H9 (cell line): Measurements from ENCODE around the gene OOSP3. TPM values are rescaled to one million over a fixed set of nuclear protein-coding genes. Genes with fewer than 3 reads are reported as not detected.

Experiments used
- DNase-seq: peaks from one replicate; pipeline ENCODE4 v3.0.0-alpha.2; 2017
- H2AFZ ChIP-seq: one replicate; pipeline ENCODE4 v1.6.1; 2013; ENCODE audit warnings: mild to moderate bottlenecking, low read length, control low read depth, moderate library complexity
- H2AK5ac ChIP-seq: 2 replicates; pipeline ENCODE4 v1.6.1; 2013; ENCODE audit warnings: low read length, control low read depth, mixed read lengths; ENCODE audit not compliant: insufficient read length
- H2BK120ac ChIP-seq: one replicate; pipeline ENCODE4 v1.6.1; 2013; ENCODE audit warnings: low read depth, mild to moderate bottlenecking, low read length, control low read depth, inconsistent platforms; ENCODE audit not compliant: poor library complexity, severe bottlenecking
- H2BK12ac ChIP-seq: 2 replicates; pipeline ENCODE4 v1.6.1; 2013; ENCODE audit warnings: low read length, control low read depth, mixed read lengths, low read depth; ENCODE audit not compliant: insufficient read length
- H2BK15ac ChIP-seq: 2 replicates; pipeline ENCODE4 v1.6.1; 2013; ENCODE audit warnings: low read depth, low read length, control low read depth
- H2BK20ac ChIP-seq: one replicate; pipeline ENCODE4 v1.6.1; 2013; ENCODE audit warnings: low read depth, mild to moderate bottlenecking, low read length, control low read depth, inconsistent platforms; ENCODE audit not compliant: poor library complexity, severe bottlenecking
- H2BK5ac ChIP-seq: 2 replicates; pipeline ENCODE4 v1.6.1; 2013; ENCODE audit warnings: low read length, control low read depth, mixed read lengths; ENCODE audit not compliant: insufficient read length
- H3K14ac ChIP-seq: 2 replicates; pipeline ENCODE4 v1.6.1; 2013; ENCODE audit warnings: low read length, control low read depth; ENCODE audit not compliant: insufficient read depth
- H3K18ac ChIP-seq: 2 replicates; pipeline ENCODE4 v1.6.1; 2013; ENCODE audit warnings: low read depth, mild to moderate bottlenecking, mixed read lengths, low read length, control low read depth; ENCODE audit not compliant: insufficient read length
- H3K23ac ChIP-seq: 2 replicates; pipeline ENCODE4 v1.6.1; 2013; ENCODE audit warnings: low read length, control low read depth, mixed read lengths, low read depth; ENCODE audit not compliant: insufficient read length
- H3K23me2 ChIP-seq: 2 replicates; pipeline ENCODE4 v1.6.1; 2013; ENCODE audit warnings: low read depth, mild to moderate bottlenecking, mixed read lengths, low read length, control low read depth; ENCODE audit not compliant: insufficient read length, poor library complexity, severe bottlenecking
- H3K27ac ChIP-seq: 2 replicates; pipeline ENCODE4 v1.5.1; 2013; ENCODE audit warnings: low read length, control low read depth, mixed read lengths, low read depth; ENCODE audit not compliant: insufficient read length
- H3K27me3 ChIP-seq: 2 replicates; pipeline ENCODE4 v1.6.1; 2013; ENCODE audit warnings: low read length, control low read depth, inconsistent platforms; ENCODE audit not compliant: insufficient read depth
- H3K4ac ChIP-seq: 2 replicates; pipeline ENCODE4 v1.6.1; 2013; ENCODE audit warnings: low read depth, mild to moderate bottlenecking, control low read depth, inconsistent platforms, low read length, moderate library complexity
- H3K4me1 ChIP-seq: 2 replicates; pipeline ENCODE4 v1.6.1; 2013; ENCODE audit warnings: low read length, control low read depth, inconsistent platforms; ENCODE audit not compliant: insufficient read depth
- H3K4me2 ChIP-seq: 2 replicates; pipeline ENCODE4 v1.6.1; 2013; ENCODE audit warnings: low read length, control low read depth, mixed read lengths; ENCODE audit not compliant: insufficient read length, insufficient read depth
- H3K56ac ChIP-seq: 2 replicates; pipeline ENCODE4 v1.6.1; 2013; ENCODE audit warnings: low read depth, mild to moderate bottlenecking, mixed read lengths, low read length, control low read depth; ENCODE audit not compliant: insufficient read length
- H3K79me1 ChIP-seq: 2 replicates; pipeline ENCODE4 v1.6.1; 2013; ENCODE audit warnings: low read depth, mild to moderate bottlenecking, moderate library complexity, low read length, control low read depth, inconsistent platforms; ENCODE audit not compliant: insufficient read depth, poor library complexity, severe bottlenecking
- H3K79me2 ChIP-seq: 2 replicates; pipeline ENCODE4 v1.6.1; 2013; ENCODE audit warnings: low read length, control low read depth, inconsistent platforms; ENCODE audit not compliant: insufficient read depth
- H3K9ac ChIP-seq: 2 replicates; pipeline ENCODE4 v1.6.1; 2013; ENCODE audit warnings: low read length, control low read depth, mixed read lengths; ENCODE audit not compliant: insufficient read length; ENCODE audit errors: extremely low read depth
- H3K9me3 ChIP-seq: one replicate; pipeline ENCODE4 v1.6.1; 2013; ENCODE audit warnings: low read depth, low read length, inconsistent platforms; ENCODE audit not compliant: control insufficient read depth
- H3T11ph ChIP-seq: one replicate; pipeline ENCODE4 v1.6.1; 2013; ENCODE audit warnings: mild to moderate bottlenecking, low read length, control low read depth, inconsistent platforms
- H4K20me1 ChIP-seq: one replicate; pipeline ENCODE4 v1.6.1; 2013; ENCODE audit not compliant: control insufficient read depth, insufficient read length, insufficient read depth
- H4K5ac ChIP-seq: 2 replicates; pipeline ENCODE4 v1.6.1; 2013; ENCODE audit warnings: low read depth, mild to moderate bottlenecking, mixed read lengths, low read length, control low read depth; ENCODE audit not compliant: insufficient read length
- H4K8ac ChIP-seq: replicated peaks from 2 replicates; pipeline ENCODE4 v1.6.1; 2013; ENCODE audit warnings: low read length, control low read depth, mixed read lengths, low read depth; ENCODE audit not compliant: insufficient read length
- H4K91ac ChIP-seq: 2 replicates; pipeline ENCODE4 v1.6.1; 2013; ENCODE audit warnings: low read depth, mild to moderate bottlenecking, moderate library complexity, mixed read lengths, low read length, control low read depth; ENCODE audit not compliant: insufficient read length
- H3K27ac Mint-ChIP-seq, 3 experiments: 2 replicates in 2 of 3; 3 replicates in 1 of 3; pipeline ENCODE4 v1.8.0; 2020 to 2021; ENCODE audit warnings: mixed read lengths in 3 of 3, mild to moderate bottlenecking in 1 of 3, moderate library complexity in 1 of 3
- H3K27me3 Mint-ChIP-seq: 2 replicates; pipeline ENCODE4 v1.8.0; 2021; ENCODE audit warnings: low read depth, mild to moderate bottlenecking, moderate library complexity, mixed read lengths
- H3K36me3 Mint-ChIP-seq, 3 experiments: 2 replicates in 2 of 3; 3 replicates in 1 of 3; pipeline ENCODE4 v1.8.0; 2020 to 2021; ENCODE audit warnings: low read depth in 3 of 3, mixed read lengths in 3 of 3; ENCODE audit not compliant: insufficient read depth in 1 of 3
- H3K4me1 Mint-ChIP-seq, 2 experiments: 2 replicates each; pipeline ENCODE4 v1.8.0; 2020; ENCODE audit warnings: mixed read lengths in 2 of 2
- H3K4me3 Mint-ChIP-seq, 2 experiments: 2 replicates in 1 of 2; 3 replicates in 1 of 2; pipeline ENCODE4 v1.8.0; 2020 to 2021; ENCODE audit warnings: mild to moderate bottlenecking in 2 of 2, mixed read lengths in 2 of 2, moderate library complexity in 1 of 2
- H3K9me3 Mint-ChIP-seq, 2 experiments: 2 replicates in 1 of 2; 3 replicates in 1 of 2; pipeline ENCODE4 v1.8.0; 2020; ENCODE audit warnings: mild to moderate bottlenecking in 2 of 2, mixed read lengths in 2 of 2, moderate library complexity in 1 of 2
- WGBS: extraction: QIAGEN DNeasy Blood & Tissue Kit; methylation state at CpG from one replicate; pipeline ENCODE4 v1.1.7; 2013; ENCODE audit warnings: missing lambda C conversion rate, low lambda C conversion rate, mixed read lengths; ENCODE audit not compliant: insufficient read length; ENCODE audit errors: extremely low coverage; 5-methylcytosine and 5-hydroxymethylcytosine counted together
- total RNA-seq: library from RNA; stranded (reverse); gene quantifications from 2 replicates; pipeline ENCODE4 v1.2.1, GENCODE V29; 2021
- TF ChIP-seq, protein P1 (sequence below): fragments of 200-600 bp; sonication (generic); conservative IDR thresholded peaks from 3 replicates; pipeline ENCODE4 v1.8.0; 2021; ENCODE audit warnings: antibody characterized with exemption, mild to moderate bottlenecking

The OOSP3 gene
- total RNA-seq, 1 experiment from 2014 or later: not detected

GRCh38 chr11:59898650-59899049 lies 20.1 kb downstream of the OOSP3 start:
- no peak for DNase-seq
- Histone ChIP-seq H3K23me2 (no peaks in the 10 kb centered on the region), H3K9ac (no peak overlapping the region), H2BK12ac (no peak overlapping the region), H2AFZ (no peak overlapping the region), H3K4me2 (no peak overlapping the region), H4K5ac (no peak overlapping the region), H2AK5ac (no peak overlapping the region), H3K4me1 (no peaks in the 10 kb centered on the region; the same call in 1 of the 2 replicates), H2BK120ac (no peak overlapping the region), H4K20me1 (no peaks in the 10 kb centered on the region), H3K18ac (no peak overlapping the region), H3K27ac (no peak overlapping the region), H2BK15ac (no peak overlapping the region), H3K14ac (no peak overlapping the region; the same call in 1 of the 2 replicates), H3K79me1 (no peaks in the 10 kb centered on the region), H2BK20ac (no peak overlapping the region), H3K4ac (no peak overlapping the region), H3K23ac (no peak overlapping the region), H3K9me3 (no peaks in the 10 kb centered on the region), H3K79me2 (no peaks in the 10 kb centered on the region), H3T11ph (no peak overlapping the region), H3K27me3 (no peaks in the 10 kb centered on the region), H2BK5ac (no peak overlapping the region), H4K8ac (no peak overlapping the region), H4K91ac (no peak overlapping the region), H3K56ac (no peak overlapping the region)
- WGBS: no CpG with 5 or more reads among the region's 7 CpGs
- Mint-ChIP-seq H3K9me3 (peaks cover 0 to 1% of the 10 kb centered on the region in 2 experiments; a peak in 1 of 5 replicates), H3K4me1 (peaks cover 9 to 14% of the 10 kb centered on the region in 2 experiments), H3K36me3 (no peaks in the 10 kb centered on the region), H3K27me3 (no peaks in the 10 kb centered on the region), H3K4me3 (no peak overlapping the region), H3K27ac (no peak overlapping the region)
- TF ChIP-seq, protein P1, sequence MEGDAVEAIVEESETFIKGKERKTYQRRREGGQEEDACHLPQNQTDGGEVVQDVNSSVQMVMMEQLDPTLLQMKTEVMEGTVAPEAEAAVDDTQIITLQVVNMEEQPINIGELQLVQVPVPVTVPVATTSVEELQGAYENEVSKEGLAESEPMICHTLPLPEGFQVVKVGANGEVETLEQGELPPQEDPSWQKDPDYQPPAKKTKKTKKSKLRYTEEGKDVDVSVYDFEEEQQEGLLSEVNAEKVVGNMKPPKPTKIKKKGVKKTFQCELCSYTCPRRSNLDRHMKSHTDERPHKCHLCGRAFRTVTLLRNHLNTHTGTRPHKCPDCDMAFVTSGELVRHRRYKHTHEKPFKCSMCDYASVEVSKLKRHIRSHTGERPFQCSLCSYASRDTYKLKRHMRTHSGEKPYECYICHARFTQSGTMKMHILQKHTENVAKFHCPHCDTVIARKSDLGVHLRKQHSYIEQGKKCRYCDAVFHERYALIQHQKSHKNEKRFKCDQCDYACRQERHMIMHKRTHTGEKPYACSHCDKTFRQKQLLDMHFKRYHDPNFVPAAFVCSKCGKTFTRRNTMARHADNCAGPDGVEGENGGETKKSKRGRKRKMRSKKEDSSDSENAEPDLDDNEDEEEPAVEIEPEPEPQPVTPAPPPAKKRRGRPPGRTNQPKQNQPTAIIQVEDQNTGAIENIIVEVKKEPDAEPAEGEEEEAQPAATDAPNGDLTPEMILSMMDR: no peak
